ENCODE results near the gene PLB1. TPM values are rescaled to one million over a fixed set of nuclear protein-coding genes. Genes with fewer than 3 reads are reported as not detected.
A peak's percentile ranks its signal among the peaks of the same experiment; 100 is the strongest.

The PLB1 gene
- total RNA-seq, 1 experiment from 2014 or later = 0.40 TPM

GRCh38 chr2:28604284-28604843 is 108.5 kb downstream of the PLB1 start:
- Histone ChIP-seq H4K20me1 (ENCODE audit: low read length) (no peaks in the 10 kb centered on the region), H3K4me2 (ENCODE audit: low read length) (0 out of 2 replicates have a peak overlapping the region, but pooled peaks have one; percentile 63), H3K4me1 (ENCODE audit: insufficient read depth, low read length) (peaks cover 28% of the 10 kb centered on the region), H3K27ac (ENCODE audit: low read length) (peak overlapping the region; percentile 86), H3K9me2 (replicated peaks; ENCODE audit: low read length) (no peaks in the 10 kb centered on the region), H3K9me3 (ENCODE audit: low read length) (no peaks in the 10 kb centered on the region), H3F3A (ENCODE audit: low read length, unreplicated experiment) (no peaks in the 10 kb centered on the region), H3K9ac (ENCODE audit: low read length) (peak overlapping the region; percentile 42; the same call in 1 of the 2 replicates), H3K79me2 (ENCODE audit: low read length) (no peaks in the 10 kb centered on the region), H3K4me3 (ENCODE audit: low read length) (no peak overlapping the region), H2AFZ (ENCODE audit: low read length) (no peak overlapping the region), H3K27me3 (ENCODE audit: low read length) (no peaks in the 10 kb centered on the region), H3K36me3 (ENCODE audit: low read depth, low read length) (no peaks in the 10 kb centered on the region)
- ChIA-PET POLR2A (ENCODE audit: unreplicated experiment) (no interaction called here), CTCF (no interaction called here)
- intact Hi-C loops (cut with micrococcal nuclease) = no loop called here
- BruUV-seq (replicated peaks) = no TSS peak
- no peak for TF ChIP-seq EZH2phosphoT487 (IDR thresholded peaks at IDR 0.05; ENCODE audit: borderline replicate concordance, low read length)
- peak; percentile 56 for DNase-seq
- ATAC-seq = no peak

GRCh38 chr2:28606986-28607441 is 111.2 kb downstream of the PLB1 start:
- DNase-seq = no peak
- no peak overlapping the region for H3K27ac ChIP-seq (ENCODE audit: low read length)
- no peaks in the 10 kb centered on the region for H3K27me3 ChIP-seq (ENCODE audit: low read length)
- intact Hi-C loops (cut with micrococcal nuclease) = no loop called here
- H3K79me2 ChIP-seq (ENCODE audit: low read length) = no peaks in the 10 kb centered on the region
- no peaks in the 10 kb centered on the region for H3K9me2 ChIP-seq (replicated peaks; ENCODE audit: low read length)
- H3K9me3 ChIP-seq (ENCODE audit: low read length) = no peaks in the 10 kb centered on the region
- no peaks in the 10 kb centered on the region for H4K20me1 ChIP-seq (ENCODE audit: low read length)
- no peak overlapping the region for H3K4me2 ChIP-seq (ENCODE audit: low read length)
- CTCF ChIA-PET = interaction anchor here (0.5 to 0.9 kb wide), 2 partner anchors 40 to 145 kb away, joined by 4 read pairs; partner anchors contain the start of gene PPP1CB
- no peak for TF ChIP-seq EZH2 (IDR thresholded peaks at IDR 0.05; ENCODE audit: low read length, unreplicated experiment)
- TF ChIP-seq CTCF (conservative IDR thresholded peaks at IDR 0.05; ENCODE audit: low read depth, low read length) = peak; percentile 27; the same call in 1 of the 2 replicates
- TF ChIP-seq EZH2phosphoT487 (IDR thresholded peaks at IDR 0.05; ENCODE audit: borderline replicate concordance, low read length) = no peak
- H3K4me3 ChIP-seq (ENCODE audit: low read length) = no peak overlapping the region
- POLR2A ChIA-PET (ENCODE audit: unreplicated experiment) = no interaction called here
- H2AFZ ChIP-seq (ENCODE audit: low read length) = no peak overlapping the region
- H3K9ac ChIP-seq (ENCODE audit: low read length) = no peak overlapping the region
- BruUV-seq (replicated peaks) = no TSS peak
- no peaks in the 10 kb centered on the region for H3F3A ChIP-seq (ENCODE audit: low read length, unreplicated experiment)
- H3K4me1 ChIP-seq (ENCODE audit: insufficient read depth, low read length) = peaks cover 50% of the 10 kb centered on the region
- no peak for ATAC-seq
- H3K36me3 ChIP-seq (ENCODE audit: low read depth, low read length) = no peaks in the 10 kb centered on the region

- ATAC-seq (no peak), DNase-seq (no peak)
- intact Hi-C loops (cut with micrococcal nuclease) = no loop called here
- H3K4me1 ChIP-seq (ENCODE audit: insufficient read depth, low read length) = peaks cover 49% of the 10 kb centered on the region
- H3K4me2 ChIP-seq (ENCODE audit: low read length) = no peak overlapping the region
- no peaks in the 10 kb centered on the region for H4K20me1 ChIP-seq (ENCODE audit: low read length)
- POLR2A ChIA-PET (ENCODE audit: unreplicated experiment) = no interaction called here
- H3K79me2 ChIP-seq (ENCODE audit: low read length) = no peaks in the 10 kb centered on the region
- no peaks in the 10 kb centered on the region for H3K27me3 ChIP-seq (ENCODE audit: low read length)
- H3F3A ChIP-seq (ENCODE audit: low read length, unreplicated experiment) = no peaks in the 10 kb centered on the region
- no TSS peak for BruUV-seq (replicated peaks)
- no peak overlapping the region for H3K9ac ChIP-seq (ENCODE audit: low read length)
- H3K4me3 ChIP-seq (ENCODE audit: low read length) = no peak overlapping the region
- no peaks in the 10 kb centered on the region for H3K9me2 ChIP-seq (replicated peaks; ENCODE audit: low read length)
- H2AFZ ChIP-seq (ENCODE audit: low read length) = no peak overlapping the region
- no peaks in the 10 kb centered on the region for H3K36me3 ChIP-seq (ENCODE audit: low read depth, low read length)
- H3K9me3 ChIP-seq (ENCODE audit: low read length) = no peaks in the 10 kb centered on the region
- no peak overlapping the region for H3K27ac ChIP-seq (ENCODE audit: low read length)
- TF ChIP-seq EZH2 (IDR thresholded peaks at IDR 0.05; ENCODE audit: low read length, unreplicated experiment) (no peak), EZH2phosphoT487 (IDR thresholded peaks at IDR 0.05; ENCODE audit: borderline replicate concordance, low read length) (no peak), CTCF (conservative IDR thresholded peaks at IDR 0.05; ENCODE audit: low read depth, low read length) (no peak)
- CTCF ChIA-PET = no interaction called here
Measured at GRCh38 chr2:28607730-28608499, 112.1 kb downstream of the PLB1 start.
